ENCODE results near the gene ZEB2.
A peak's percentile ranks its signal among the peaks of the same experiment; 100 is the strongest.

The ZEB2 gene

DNA sequence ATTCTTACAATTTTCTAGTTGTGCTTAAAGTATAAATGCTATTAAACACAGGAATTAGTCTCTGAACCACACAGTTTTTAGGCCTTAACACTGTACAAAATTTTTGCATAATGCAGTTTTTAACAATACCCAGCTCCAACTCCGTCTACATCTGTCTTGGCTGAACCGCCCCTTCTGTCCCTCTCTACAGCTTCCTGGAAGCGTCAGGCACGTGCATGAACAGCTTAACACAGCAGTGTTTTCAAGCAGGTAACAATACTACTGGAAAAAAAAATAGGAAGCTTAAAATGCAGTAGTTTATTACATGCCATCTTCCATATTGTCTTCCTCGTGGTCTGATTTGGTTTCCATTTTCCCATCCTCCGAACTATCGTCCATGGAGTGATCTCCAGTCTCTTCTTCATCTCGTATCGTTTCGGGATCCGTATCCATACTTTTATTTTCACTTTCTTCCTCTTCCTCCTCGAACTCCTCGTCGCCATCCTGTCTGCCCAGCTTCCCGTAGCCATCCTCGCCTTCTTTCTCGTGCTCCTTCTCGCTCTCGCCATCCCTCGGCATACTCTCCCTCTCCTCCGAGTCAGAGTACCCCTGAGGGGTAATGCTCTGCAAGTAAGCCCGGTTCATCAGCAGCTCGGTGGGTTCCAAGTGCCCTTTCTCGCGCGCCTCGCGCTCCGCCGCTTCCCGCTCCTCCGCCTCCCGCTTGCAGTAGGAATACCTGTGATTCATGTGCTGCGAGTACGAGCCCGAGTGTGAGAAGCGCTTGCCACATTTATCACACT is 130.6 kb downstream of the ZEB2 start:
- TF ChIP-seq, protein P1, sequence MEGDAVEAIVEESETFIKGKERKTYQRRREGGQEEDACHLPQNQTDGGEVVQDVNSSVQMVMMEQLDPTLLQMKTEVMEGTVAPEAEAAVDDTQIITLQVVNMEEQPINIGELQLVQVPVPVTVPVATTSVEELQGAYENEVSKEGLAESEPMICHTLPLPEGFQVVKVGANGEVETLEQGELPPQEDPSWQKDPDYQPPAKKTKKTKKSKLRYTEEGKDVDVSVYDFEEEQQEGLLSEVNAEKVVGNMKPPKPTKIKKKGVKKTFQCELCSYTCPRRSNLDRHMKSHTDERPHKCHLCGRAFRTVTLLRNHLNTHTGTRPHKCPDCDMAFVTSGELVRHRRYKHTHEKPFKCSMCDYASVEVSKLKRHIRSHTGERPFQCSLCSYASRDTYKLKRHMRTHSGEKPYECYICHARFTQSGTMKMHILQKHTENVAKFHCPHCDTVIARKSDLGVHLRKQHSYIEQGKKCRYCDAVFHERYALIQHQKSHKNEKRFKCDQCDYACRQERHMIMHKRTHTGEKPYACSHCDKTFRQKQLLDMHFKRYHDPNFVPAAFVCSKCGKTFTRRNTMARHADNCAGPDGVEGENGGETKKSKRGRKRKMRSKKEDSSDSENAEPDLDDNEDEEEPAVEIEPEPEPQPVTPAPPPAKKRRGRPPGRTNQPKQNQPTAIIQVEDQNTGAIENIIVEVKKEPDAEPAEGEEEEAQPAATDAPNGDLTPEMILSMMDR (IDR thresholded peaks at IDR 0.05; ENCODE audit: low read length, missing control alignments) = no peak
- DNase-seq (ENCODE audit: low read depth) = no peak
- no peak overlapping the region for H3K4me3 ChIP-seq (replicated peaks; ENCODE audit: low read depth, low read length)

DNA sequence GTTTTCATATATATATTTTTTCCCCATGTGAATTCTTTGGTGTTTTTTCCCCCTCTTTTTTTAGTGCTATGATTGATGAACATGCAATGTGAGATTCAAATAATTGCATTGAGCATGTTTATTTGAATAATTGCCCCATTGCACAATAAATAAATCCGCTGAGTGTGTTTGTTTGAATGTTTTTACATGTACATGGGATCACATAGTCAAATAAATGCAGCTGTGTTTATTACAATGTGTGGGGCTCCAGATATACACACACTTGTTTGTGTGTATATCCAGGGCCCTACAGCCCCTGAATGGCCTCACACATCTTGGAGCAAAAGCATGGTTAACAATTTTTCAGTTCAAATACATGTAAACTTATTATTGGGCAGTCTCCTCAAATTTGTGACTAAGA is 134.5 kb downstream of the ZEB2 start:
- TF ChIP-seq, protein P1 (IDR thresholded peaks at IDR 0.05; ENCODE audit: low read length, missing control alignments) = no peak
- DNase-seq (ENCODE audit: low read depth) = no peak
- H3K4me3 ChIP-seq (replicated peaks; ENCODE audit: low read depth, low read length) = no peak overlapping the region

DNA sequence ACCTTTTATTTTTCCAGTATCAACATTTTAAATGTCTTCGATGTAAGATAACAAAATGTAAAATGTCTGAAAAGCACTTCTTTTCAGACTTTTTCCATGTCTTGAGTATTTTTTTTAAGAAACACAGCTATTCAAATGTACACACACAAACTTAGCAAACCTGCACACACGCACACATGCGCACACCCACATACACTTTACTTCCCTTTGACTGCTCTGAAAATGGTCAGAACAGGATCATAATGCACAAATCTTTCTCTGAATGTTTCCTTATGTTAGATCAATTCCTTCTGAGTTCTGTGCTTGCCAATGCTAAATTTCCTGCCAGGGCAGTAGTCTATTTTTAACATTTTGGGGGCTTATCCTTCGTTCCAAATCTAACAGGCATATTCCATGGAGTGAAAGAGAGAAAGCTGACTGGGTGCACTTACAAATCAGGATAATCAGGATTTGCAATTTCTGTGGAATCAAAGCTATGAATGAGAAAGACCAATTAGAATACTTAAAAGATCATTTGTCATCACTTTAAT is 136.3 kb downstream of the ZEB2 start:
- TF ChIP-seq, protein P1 (IDR thresholded peaks at IDR 0.05; ENCODE audit: low read length, missing control alignments) = no peak
- no peak for DNase-seq (ENCODE audit: low read depth)
- H3K4me3 ChIP-seq (replicated peaks; ENCODE audit: low read depth, low read length) = no peak overlapping the region

DNA sequence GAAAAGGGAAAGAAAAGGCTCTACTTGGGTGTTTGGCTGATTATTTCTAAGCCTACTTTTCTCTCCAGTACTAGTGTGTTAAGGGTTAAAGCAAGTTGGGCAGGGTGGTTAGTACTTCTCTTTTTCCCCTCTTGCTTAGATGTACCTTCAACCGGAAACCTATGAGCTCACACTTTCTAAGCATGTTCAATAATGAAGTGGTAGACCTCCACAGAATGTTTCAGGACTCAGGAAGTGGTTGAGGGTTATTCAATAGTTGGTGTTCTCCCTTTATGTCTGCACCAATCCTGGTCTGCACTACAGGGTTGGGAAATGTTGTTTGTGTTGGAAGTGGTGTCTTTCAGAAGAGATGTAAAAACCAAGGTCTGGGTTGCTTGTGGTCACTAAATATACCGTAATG is 137.1 kb downstream of the ZEB2 start:
- DNase-seq (ENCODE audit: low read depth) = peak; percentile 31
- H3K4me3 ChIP-seq (replicated peaks; ENCODE audit: low read depth, low read length) = no peak overlapping the region
- TF ChIP-seq, protein P1 (IDR thresholded peaks at IDR 0.05; ENCODE audit: low read length, missing control alignments) = no peak

DNA sequence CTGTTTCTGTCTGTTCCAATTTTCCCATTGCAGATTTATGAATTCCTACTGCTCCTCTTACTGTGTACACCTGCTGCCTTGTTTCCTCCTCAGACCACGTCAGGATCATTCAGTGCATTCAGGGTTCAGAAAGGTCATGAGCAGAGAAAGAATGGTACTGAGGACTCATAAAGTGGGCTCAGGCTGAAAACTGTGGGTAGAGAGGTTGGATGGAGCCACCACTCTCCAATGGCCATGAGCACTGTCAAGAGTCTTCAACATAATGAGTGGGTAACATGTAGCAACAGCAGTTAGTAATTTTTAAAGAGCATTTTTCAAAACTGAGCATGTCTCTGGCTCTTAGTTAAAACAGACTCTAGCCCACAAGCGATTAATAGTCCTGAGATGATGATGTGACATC is 138.2 kb downstream of the ZEB2 start:
- no peak for DNase-seq (ENCODE audit: low read depth)
- TF ChIP-seq, protein P1 (IDR thresholded peaks at IDR 0.05; ENCODE audit: low read length, missing control alignments) = no peak

DNA sequence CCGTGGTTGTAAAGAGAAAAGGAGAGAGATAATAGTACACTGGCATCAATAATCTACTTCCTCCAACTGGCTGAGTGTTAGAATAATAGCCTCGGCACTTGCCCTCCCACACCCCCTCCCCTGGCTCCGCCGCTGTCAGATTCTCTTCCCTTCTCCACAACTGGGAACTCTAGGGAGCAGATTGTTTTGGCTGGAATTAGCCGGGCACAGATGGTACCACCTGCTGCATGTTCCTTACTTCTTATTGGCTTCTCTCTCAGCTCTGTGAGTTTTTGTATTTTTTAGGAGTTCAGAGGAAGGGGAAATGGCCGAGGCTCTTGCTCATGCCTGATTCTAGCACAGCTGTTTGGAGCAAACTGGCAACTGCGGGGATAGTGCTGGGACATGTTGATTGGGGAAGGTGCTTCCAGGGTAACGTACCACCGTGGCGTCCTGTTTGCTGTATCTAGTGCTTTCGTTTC is 140.0 kb downstream of the ZEB2 start:
- no peak for DNase-seq (ENCODE audit: low read depth)
- TF ChIP-seq, protein P1 (IDR thresholded peaks at IDR 0.05; ENCODE audit: low read length, missing control alignments) = no peak
- H3K4me3 ChIP-seq (replicated peaks; ENCODE audit: low read depth, low read length) = no peak overlapping the region

More for the DNA sequence above, 138.2 kb downstream of the ZEB2 start:
- H3K4me3 ChIP-seq (replicated peaks; ENCODE audit: low read depth, low read length) = no peak overlapping the region

Measured in fibroblast of pulmonary artery (primary cell).